Measurements from ENCODE around the gene PGLYRP4. TPM values are rescaled to one million over a fixed set of nuclear protein-coding genes. Genes with fewer than 3 reads are reported as not detected.

PGLYRP4 gene
- total RNA-seq, 4 donors from 2014 or later: not detected

DNA sequence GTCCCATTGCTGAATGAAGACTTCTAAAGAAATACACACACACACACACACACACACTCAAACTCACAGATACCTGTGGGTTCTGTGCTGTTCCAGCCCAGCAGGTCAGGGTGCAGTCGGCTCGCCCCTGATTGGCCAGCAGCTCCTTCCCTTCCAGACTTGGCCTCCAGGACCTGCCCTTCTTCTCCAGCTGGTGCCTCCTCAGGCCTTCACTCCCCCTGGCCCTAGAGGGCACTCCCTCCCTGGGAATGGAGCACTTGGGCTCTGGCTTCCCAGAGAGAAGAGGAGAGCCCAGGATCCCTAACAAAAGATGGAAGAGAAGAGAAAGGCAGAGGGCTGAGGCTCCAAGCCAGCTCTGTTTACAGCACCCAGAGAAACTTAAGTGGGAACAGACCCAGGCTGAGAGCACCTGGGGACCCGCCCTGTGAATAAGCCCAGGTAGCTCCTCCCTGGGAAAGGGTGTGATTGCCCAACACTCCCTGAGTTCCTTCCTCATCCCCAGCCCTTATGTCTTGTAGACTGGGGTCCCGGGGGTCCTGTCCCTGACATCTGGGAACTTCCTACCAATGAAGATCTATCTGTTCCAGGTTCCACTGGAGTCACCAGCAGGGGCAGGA, 36.0 kb downstream of the PGLYRP4 start, which contains the start of gene PGLYRP3:
PGLYRP3 (minus strand) TSS at position 383 of the 617 bp plus-strand sequence. CDS start 2,287 bp downstream, outside the sequence.
- Histone ChIP-seq H3K4me1 (no peaks in the 10 kb centered on the region), H3K4me3 (no peak within 1 kb of the TSS), H3K36me3 (no peaks in the 10 kb centered on the region), H3K27ac (no peak within 1 kb of the TSS), H3K9me3 (no peaks in the 10 kb centered on the region), H3K27me3 (no peaks in the 10 kb centered on the region)
- no peak for TF ChIP-seq POLR2A (IDR thresholded peaks at IDR 0.05)
- TF ChIP-seq, protein P1, sequence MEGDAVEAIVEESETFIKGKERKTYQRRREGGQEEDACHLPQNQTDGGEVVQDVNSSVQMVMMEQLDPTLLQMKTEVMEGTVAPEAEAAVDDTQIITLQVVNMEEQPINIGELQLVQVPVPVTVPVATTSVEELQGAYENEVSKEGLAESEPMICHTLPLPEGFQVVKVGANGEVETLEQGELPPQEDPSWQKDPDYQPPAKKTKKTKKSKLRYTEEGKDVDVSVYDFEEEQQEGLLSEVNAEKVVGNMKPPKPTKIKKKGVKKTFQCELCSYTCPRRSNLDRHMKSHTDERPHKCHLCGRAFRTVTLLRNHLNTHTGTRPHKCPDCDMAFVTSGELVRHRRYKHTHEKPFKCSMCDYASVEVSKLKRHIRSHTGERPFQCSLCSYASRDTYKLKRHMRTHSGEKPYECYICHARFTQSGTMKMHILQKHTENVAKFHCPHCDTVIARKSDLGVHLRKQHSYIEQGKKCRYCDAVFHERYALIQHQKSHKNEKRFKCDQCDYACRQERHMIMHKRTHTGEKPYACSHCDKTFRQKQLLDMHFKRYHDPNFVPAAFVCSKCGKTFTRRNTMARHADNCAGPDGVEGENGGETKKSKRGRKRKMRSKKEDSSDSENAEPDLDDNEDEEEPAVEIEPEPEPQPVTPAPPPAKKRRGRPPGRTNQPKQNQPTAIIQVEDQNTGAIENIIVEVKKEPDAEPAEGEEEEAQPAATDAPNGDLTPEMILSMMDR (IDR thresholded peaks at IDR 0.05 in 4 of 5, conservative IDR thresholded peaks at IDR 0.05 in 1 of 5): no peak
- no peak for ATAC-seq
- intact Hi-C loops (cut with DNase I; ENCODE audit: low total_unique reads) (no loop called here), in situ Hi-C loops (cut with MboI; ENCODE audit: low sequenced_read_pairs in 4 of 4) (no loop called here)
- no peak for DNase-seq

DNA sequence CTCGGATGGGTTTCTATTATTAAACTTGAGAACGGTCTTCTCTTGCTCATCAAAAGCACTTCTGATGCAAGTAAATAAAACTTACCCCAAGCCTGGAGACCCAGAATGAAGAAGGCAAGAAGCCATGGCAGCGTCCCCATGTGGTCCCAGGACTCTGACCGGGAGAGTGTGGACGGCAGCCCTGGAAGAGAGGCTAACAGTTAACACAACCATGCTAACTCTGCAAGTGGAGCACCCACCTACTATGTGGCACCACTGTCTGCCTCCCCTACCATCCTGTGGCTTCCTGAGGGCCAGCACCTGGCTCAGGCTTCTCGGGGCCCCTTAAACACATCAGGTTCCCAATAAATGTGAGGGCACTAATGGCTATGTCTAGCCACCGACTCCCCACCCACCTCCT, 38.1 kb downstream of the PGLYRP4 start:
- Histone ChIP-seq H3K36me3 (no peaks in the 10 kb centered on the region), H3K27me3 (no peaks in the 10 kb centered on the region), H3K27ac (no peak overlapping the region), H3K4me3 (no peak overlapping the region), H3K9me3 (no peaks in the 10 kb centered on the region), H3K4me1 (no peaks in the 10 kb centered on the region)
- in situ Hi-C loops (cut with MboI; ENCODE audit: low sequenced_read_pairs in 4 of 4): no loop called here
- intact Hi-C loops (cut with DNase I; ENCODE audit: low total_unique reads): no loop called here
- ATAC-seq (no peak), DNase-seq (no peak)
- TF ChIP-seq POLR2A (IDR thresholded peaks at IDR 0.05): no peak
- TF ChIP-seq, protein P1 (IDR thresholded peaks at IDR 0.05 in 4 of 5, conservative IDR thresholded peaks at IDR 0.05 in 1 of 5): no peak

DNA sequence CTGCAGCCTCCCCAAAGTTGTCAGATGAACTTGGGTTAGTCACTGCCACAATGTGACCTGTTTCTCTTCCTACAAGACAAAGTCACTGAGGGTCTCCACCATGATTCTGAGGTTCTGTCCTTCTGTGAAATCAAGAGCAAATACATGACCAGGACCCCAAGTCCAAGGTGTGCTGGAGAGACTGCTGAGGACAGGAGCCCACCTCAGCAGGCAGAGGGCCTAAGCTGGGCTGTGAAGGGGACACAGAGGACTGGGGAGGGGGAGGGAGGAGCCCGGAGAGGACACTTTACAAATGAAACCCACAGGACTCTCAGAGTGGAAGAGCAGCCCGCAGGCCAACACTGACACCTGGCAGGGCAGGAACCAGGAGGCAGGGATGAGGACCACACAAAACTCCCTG, 39.2 kb downstream of the PGLYRP4 start:
- DNase-seq: no peak
- Histone ChIP-seq H3K27ac (no peak overlapping the region), H3K27me3 (no peaks in the 10 kb centered on the region), H3K4me1 (no peaks in the 10 kb centered on the region), H3K9me3 (no peaks in the 10 kb centered on the region), H3K4me3 (no peak overlapping the region), H3K36me3 (no peaks in the 10 kb centered on the region)
- TF ChIP-seq POLR2A (IDR thresholded peaks at IDR 0.05): no peak
- TF ChIP-seq, protein P1 (IDR thresholded peaks at IDR 0.05 in 4 of 5, conservative IDR thresholded peaks at IDR 0.05 in 1 of 5): no peak
- intact Hi-C loops (cut with DNase I; ENCODE audit: low total_unique reads): no loop called here
- no peak for ATAC-seq
- in situ Hi-C loops (cut with MboI; ENCODE audit: low sequenced_read_pairs in 4 of 4): no loop called here

DNA sequence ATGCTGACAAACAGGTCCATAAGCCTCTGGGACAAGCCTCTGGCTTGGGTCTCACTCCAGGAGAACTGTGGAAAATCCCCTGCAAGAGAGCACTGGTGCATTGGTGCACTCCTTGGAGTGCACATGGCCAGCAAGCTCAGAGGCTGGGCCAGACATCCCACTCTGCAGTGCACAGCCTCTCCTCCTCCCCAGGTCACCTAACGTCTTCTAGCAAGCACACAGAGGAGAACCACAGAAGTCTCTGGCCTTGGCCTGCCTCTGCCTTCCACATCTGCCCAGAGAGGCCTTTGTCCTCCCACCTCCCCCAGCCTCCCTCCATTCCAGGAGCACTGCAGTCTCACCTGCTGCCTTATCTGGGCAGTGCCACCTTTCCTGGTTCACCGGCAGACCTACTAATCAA, 40.1 kb downstream of the PGLYRP4 start:
- DNase-seq (no peak), ATAC-seq (no peak)
- Histone ChIP-seq H3K9me3 (no peaks in the 10 kb centered on the region), H3K36me3 (no peaks in the 10 kb centered on the region), H3K27me3 (no peaks in the 10 kb centered on the region), H3K4me3 (no peak overlapping the region), H3K27ac (no peak overlapping the region), H3K4me1 (no peaks in the 10 kb centered on the region)
- intact Hi-C loops (cut with DNase I; ENCODE audit: low total_unique reads) (no loop called here), in situ Hi-C loops (cut with MboI; ENCODE audit: low sequenced_read_pairs in 4 of 4) (no loop called here)
- no peak for TF ChIP-seq POLR2A (IDR thresholded peaks at IDR 0.05)
- TF ChIP-seq, protein P1 (IDR thresholded peaks at IDR 0.05 in 4 of 5, conservative IDR thresholded peaks at IDR 0.05 in 1 of 5): no peak

DNA sequence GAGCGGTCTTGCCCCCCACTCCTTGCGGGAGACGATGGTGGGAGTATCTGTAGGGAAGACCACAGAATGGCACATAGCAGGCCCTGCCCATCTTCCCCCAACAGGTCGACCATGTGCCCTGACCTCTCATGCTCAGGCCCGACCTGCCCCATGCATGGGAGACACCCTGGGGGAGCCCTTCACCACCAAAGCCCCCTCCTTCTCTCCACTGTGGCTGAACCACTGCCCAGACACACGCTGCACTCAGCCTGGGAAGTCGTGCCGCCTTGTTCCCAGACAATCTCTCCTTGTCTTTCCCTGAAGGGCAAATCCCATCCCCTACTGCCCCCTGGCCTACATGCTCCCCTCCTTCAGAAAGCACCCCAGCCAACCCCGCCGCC, 41.4 kb downstream of the PGLYRP4 start:
- Histone ChIP-seq H3K4me3 (no peak overlapping the region), H3K4me1 (no peaks in the 10 kb centered on the region), H3K27me3 (no peaks in the 10 kb centered on the region), H3K36me3 (no peaks in the 10 kb centered on the region), H3K9me3 (no peaks in the 10 kb centered on the region), H3K27ac (no peak overlapping the region)
- TF ChIP-seq, protein P1 (IDR thresholded peaks at IDR 0.05 in 4 of 5, conservative IDR thresholded peaks at IDR 0.05 in 1 of 5): no peak
- TF ChIP-seq POLR2A (IDR thresholded peaks at IDR 0.05): no peak
- ATAC-seq (no peak), DNase-seq (no peak)
- in situ Hi-C loops (cut with MboI; ENCODE audit: low sequenced_read_pairs in 4 of 4) (no loop called here), intact Hi-C loops (cut with DNase I; ENCODE audit: low total_unique reads) (no loop called here)

Measured in gastrocnemius medialis (tissue), 4 donors.